A549 treated with AZD9567 at 1 μM for 4 hours (cell line): ENCODE measurements around the gene ARL6IP5. TPM values are rescaled to one million over a fixed set of nuclear protein-coding genes. Genes with fewer than 3 reads are reported as not detected.

Experiments
- total RNA-seq: library from RNA; stranded (reverse); fragments of 200-300 nt; extraction: Qiagen RNA extraction; gene quantifications from 5 replicates; pipeline ENCODE4 v1.2.3, GENCODE V29; 2022; ENCODE audit not compliant: insufficient read depth

The ARL6IP5 gene
- total RNA-seq: 68.1 to 78.5 TPM (median 77.1 TPM) in 5 replicates

GRCh38 chr3:69084326-69085167 is at the start of gene ARL6IP5:
Gene ARL6IP5 (plus strand): TSS chr3:69084937. CDS start chr3:69085048, 111 bp downstream.

GRCh38 chr3:69051756-69052471 is 32.8 kb upstream of the ARL6IP5 start, which contains the start of gene TMF1:
Gene TMF1 (minus strand): TSS chr3:69052333. CDS start chr3:69052086, 247 bp downstream.

GRCh38 chr3:69080233-69080920 is 4.4 kb upstream of the ARL6IP5 start, which contains the start of gene UBA3:
Gene UBA3 (minus strand): TSS chr3:69080365. CDS start chr3:69080353, 12 bp downstream.

GRCh38 chr3:69122403-69122802 is 37.7 kb downstream of the ARL6IP5 start, which contains the start of gene LMOD3:
Gene LMOD3 (minus strand): TSS chr3:69122595. CDS start chr3:69122386, 209 bp downstream.

Other genes with a start within 250 kb of the ARL6IP5 start
- not detected in 5 replicates for gene TAFA4, start 152.4 kb upstream of the ARL6IP5 start, total RNA-seq
- 7.2 to 11.8 TPM (median 10.7 TPM) in 5 replicates for gene EOGT, start 71.3 kb upstream of the ARL6IP5 start, total RNA-seq
- 11.4 to 15.2 TPM (median 14.4 TPM) in 5 replicates for gene TMF1, start 32.6 kb upstream of the ARL6IP5 start, total RNA-seq
- 20.6 to 27.8 TPM (median 25.2 TPM) in 5 replicates for gene UBA3, start 4.6 kb upstream of the ARL6IP5 start, total RNA-seq
- gene LMOD3, start 37.7 kb downstream of the ARL6IP5 start, total RNA-seq: not detected in 5 replicates